Measurements from ENCODE around the gene SETD3. TPM values are rescaled to one million over a fixed set of nuclear protein-coding genes. Genes with fewer than 3 reads are reported as not detected.

The SETD3 gene
- polyA plus RNA-seq (2013, experiment 1 of 2; ENCODE audit: insufficient read length): 31.0 TPM
- polyA plus RNA-seq (2013, experiment 2 of 2; ENCODE audit: insufficient read length): 29.9 TPM

GRCh38 chr14:99479906-99480869, at the start of gene SETD3:
Gene SETD3 (minus strand): TSS chr14:99480859. CDS start chr14:99465805, 15,054 bp downstream.
- DNase-seq: peak; percentile 47

DNA sequence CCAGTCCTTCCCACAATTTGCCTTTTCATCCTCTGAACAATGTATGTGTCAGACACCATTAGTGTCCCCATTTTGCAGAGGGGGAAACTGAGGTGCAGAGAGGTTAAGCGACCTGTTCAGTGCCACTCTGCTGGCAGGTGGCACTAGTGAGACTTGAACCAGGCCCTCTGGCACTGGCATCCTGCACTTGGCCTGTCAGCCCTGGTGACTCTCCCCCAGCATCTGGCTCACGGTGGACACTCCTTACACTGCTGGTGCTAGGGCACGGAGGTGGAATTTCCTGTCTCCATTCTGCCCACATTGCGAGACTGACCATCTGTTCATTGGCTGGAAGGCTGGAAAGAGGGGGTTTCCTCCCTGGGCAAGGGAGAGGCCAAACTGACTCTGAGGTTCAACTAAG, 49.2 kb upstream of the SETD3 start:
- no peak for DNase-seq

GRCh38 chr14:99527427-99528076, 46.9 kb upstream of the SETD3 start:
- DNase-seq: no peak

GRCh38 chr14:99527026-99527425, 46.4 kb upstream of the SETD3 start:
- DNase-seq: no peak

GRCh38 chr14:99525699-99526080, 45.0 kb upstream of the SETD3 start:
- no peak for DNase-seq

DNA sequence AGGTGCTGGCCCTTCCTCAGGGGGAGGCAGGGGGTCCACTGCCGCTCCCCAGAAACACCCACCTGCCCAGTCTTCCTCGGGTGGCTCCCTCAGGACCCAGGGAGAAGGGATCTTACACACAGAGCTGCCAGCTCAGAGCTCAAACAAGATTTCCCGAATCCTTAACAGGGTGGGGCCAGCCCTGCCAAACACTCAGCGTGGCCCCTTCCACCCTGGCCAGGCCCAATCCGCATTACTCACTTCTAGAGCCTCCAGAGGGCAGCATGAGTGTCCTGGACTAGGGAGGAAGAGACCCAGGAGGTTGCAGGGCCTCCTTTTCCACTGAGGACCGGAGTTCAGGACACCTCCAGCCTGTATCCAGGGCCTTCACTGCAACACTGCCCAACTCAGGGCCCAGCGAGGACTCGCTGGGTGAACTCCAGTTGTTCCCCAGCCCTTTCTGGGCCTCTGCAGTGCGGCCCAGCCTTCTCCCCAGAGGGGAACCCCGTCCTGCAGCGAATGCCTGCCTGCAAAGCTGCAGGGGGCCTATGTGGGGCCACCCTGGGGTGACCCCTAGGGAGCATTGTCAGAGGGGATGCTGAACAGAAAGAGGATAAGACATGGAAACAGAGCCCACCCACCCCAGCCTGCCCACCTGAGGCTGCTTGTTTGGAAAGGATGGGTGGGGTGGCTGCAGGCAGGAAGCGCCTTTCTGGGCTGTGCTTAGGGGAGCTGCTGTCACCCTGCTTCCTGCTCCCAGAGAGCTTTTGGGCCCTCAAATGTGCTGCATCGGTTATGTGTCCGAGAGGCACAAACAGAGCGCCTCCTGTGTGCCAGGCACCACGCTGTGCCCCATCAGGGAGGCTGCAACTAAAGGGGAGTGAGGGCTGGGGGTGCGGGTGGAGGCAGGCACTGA, 44.4 kb upstream of the SETD3 start:
- DNase-seq: peak; percentile 60

- DNase-seq: no peak
Measured at GRCh38 chr14:99524091-99524661, 43.5 kb upstream of the SETD3 start.

GRCh38 chr14:99523704-99524055, 43.0 kb upstream of the SETD3 start:
- DNase-seq: no peak

DNA sequence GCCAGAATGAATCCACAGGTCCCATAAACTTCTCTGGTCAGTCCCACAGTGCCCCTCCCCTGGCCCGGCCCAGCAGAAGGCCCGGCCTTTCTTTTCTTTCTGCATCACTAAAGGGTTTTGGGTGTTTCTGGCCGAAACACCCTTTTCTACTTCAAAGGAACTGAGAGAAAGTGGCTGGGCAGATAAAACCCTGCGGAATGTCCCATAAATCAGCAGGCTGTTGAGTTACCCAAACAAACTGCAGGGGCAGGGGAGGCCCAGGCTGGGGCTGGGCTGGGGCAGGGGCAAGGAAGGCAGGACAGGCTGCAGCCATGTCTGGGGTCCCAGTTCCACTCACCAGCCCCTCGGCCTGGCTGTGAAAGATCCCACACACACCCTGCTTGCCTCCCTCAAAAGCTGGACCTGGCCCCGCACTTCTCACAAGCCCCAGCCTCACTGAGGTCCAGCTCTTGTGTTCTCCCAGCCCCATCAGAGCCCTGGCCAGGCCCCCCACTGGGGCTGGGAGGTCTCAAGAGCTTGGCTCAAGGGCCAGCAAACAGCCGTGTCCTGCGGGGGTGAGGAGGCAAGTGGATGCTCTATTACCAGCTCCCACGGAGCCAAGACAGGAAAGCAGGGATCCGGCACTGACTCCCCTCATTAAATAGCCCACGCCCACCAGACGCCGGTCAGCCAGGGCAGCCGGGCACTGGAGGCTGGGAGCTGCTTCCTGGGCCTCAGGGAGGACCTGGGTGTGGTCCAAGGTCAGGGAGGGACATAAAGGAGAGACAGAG, 42.5 kb upstream of the SETD3 start:
- peak; percentile 33 for DNase-seq

DNA sequence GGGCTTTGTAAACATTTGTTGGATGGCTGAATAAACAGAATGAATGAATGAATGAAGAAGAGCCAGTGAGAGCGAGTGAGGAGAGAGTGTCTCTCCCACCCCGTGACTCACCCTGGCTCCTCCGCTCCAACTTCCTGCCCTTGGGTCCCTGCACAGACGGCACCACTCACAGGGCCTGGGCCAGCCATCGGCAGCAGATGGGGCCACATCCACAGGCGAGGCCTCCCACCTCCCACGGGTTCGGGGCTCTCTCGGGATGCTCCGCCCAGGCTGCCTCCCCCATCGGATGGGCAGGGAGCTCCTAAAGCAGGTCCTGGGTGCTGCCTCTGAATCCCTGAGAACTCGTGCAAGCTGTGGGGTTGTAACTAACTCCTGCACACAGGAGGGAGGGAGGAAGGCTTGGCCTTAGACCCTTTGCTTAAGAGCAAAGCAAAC, 41.8 kb upstream of the SETD3 start:
- peak; percentile 69 for DNase-seq

DNA sequence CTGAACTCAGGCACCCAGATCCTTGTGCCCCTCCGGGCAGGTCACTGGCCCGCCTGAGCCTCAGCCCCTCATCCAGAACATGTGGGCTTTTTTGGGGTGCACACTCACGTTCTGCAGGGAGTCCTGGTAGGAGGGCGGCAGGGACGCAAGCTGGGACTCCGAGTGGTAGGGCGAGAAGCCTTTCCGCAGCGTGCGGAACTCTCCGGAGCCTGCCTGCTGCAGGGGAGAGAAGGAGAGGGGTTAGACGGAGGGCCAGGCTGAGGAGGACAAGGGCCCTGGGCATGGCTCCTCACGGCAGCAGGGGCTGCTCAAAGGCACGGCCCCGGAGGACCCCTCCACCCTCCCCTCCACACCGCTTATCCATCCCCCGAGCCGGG, 41.4 kb upstream of the SETD3 start:
- DNase-seq: no peak

- no peak for DNase-seq
Measured at GRCh38 chr14:99521176-99522024, 40.7 kb upstream of the SETD3 start.

DNA sequence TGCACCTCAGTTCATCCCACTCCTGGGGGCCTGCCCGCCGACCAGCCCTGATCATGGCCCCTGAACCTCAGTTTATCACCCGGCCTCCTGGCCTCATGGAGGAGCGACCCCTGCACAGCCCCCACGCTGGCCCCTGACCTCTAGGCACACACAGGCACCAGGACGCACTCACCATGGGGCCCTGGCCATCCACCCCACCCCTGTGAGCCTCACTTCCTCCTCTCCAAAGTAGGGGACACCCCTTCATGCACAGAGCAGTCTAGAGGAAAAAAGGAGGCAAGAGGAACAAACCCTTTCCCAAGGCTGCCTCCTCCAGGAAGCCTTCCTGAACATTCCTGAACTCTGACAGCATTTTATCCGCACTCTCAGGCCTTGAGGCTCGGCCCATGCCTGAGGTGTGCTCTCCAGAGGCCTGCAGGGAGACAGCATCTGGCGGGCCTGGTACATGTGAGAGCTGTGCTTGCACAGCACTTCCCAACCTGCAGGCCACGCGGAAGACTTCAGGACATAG, 40.0 kb upstream of the SETD3 start:
- DNase-seq: no peak

DNA sequence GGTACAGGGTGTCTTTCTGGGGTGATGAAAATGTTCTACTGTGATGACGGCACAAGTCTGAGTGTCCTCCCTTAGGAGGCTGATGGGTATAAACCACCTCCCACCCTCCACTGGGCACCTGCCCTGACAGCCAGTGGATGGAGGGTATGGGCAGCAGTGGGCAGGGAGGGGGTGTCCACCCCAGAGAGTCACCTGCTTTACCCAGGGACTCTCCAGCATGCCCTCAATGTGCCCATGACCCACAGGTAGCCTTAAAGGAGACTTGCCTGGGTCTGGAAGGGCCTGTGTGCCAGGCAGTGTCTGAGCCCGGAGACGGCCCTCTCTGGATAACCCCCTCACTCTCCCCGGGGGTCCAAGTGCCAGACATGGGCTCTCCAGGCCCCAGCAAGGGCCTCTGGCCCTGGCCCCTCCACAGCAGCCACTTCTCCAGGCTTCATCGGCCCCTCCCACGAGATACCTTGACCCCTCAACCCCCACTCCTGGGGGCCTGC, 39.3 kb upstream of the SETD3 start:
- DNase-seq: no peak

DNA sequence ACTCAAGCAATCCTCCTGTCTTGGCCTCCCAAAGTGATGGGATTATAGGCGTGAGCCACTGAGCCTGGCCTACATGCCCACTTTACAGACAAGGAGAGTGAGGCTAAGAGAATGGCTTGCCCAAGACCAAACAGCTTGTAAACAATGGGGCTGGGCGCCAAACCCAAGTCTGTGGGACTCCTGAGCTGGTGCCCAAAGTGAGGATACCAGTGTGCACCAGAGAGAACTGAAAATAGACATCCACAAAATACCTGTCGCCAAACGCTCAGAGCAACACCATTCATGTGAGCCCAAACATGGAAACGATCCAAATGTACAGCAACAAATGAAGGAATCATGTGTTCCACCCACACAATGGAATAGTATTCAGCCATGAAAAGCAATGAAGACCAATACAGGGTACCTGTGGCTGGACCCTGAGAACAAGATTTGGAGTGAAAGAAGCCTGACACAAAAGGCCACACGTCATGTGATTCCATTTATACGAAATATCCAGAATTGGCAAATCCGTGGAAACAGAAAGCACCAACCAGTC, 38.8 kb upstream of the SETD3 start:
- DNase-seq: no peak

- peak; percentile 40 for DNase-seq
Measured at GRCh38 chr14:99518441-99519346, 38.0 kb upstream of the SETD3 start.

DNA sequence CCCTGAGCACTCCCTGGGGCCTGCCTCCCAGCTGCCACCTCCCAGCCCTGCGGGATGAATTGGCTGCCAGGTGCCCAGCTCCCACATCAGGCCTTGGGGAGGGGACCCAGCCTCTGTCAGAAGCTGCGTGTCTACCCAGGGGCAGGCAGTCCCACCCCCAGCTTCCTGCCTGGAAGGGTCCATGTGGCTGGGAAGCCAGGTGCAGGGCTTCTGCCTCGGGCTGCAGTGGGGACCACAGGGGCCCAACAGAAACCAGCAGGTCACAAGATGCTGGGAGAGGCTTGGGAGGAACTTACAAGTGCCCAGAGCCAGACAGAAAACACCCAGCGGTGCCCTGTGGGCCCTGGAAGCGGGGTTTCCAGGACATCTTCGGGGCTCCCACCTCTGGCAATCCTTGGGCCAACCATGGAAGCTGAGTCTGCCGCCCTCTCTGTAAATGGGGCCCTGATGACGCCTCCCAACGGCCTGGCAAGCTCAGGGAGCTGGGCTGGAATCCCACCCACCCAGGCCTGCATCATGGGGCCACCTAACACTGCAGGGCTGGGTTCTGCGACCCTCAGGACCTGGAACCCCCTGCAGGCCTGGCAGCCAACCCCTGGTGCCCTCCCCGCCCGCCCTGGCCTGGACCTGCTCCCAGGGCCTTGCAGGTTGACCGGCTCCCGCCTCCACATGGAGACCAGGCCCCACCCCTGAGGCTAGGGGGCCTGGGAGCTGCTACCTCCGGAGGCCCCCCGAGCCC, 37.2 kb upstream of the SETD3 start:
- DNase-seq: no peak

All from fibroblast of skin of abdomen (primary cell).